ENCODE data around the gene KCNIP1. TPM values are rescaled to one million over a fixed set of nuclear protein-coding genes. Genes with fewer than 3 reads are reported as not detected.

The KCNIP1 gene
- total RNA-seq, 2 donors from 2014 or later = 0.52 to 0.99 TPM

DNA sequence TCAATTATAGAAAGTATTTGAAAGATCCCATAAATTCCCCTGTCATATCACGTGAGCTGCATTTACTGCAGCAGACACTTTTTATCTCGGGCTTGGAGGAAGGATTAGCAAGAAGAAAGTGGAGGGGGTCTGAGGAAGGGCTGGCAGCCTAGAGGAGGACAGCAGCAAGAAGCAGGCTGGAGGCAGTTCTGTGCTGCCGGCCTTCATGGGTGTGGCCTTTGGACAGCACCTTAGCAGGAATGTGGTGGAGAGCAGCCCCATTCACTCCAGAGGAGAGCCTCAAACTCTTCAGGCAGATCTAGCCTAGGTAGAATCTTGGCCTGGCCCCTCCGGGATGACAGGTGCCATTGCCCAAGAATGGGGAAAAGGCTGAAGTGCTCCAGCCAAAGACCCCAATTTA, 189.9 kb downstream of the KCNIP1 start:
- intact Hi-C loops (cut with DNase I) = no loop called here
- Histone ChIP-seq H3K9me3 (no peaks in the 10 kb centered on the region), H3K4me3 (no peak overlapping the region), H3K27me3 (no peaks in the 10 kb centered on the region), H3K27ac (no peak overlapping the region), H3K4me1 (no peaks in the 10 kb centered on the region), H3K36me3 (replicated peaks in 1 of 2; ENCODE audit: insufficient read depth in 1 of 2, low read depth in 2 of 2) (no peaks in the 10 kb centered on the region)
- WGBS, 2 donors = 33 to 68% methylated on average over 2 to 4 of the region's 4 CpGs
- DNase-seq = no peak
- no peak for TF ChIP-seq POLR2A (IDR thresholded peaks at IDR 0.05)
- ATAC-seq = no peak

DNA sequence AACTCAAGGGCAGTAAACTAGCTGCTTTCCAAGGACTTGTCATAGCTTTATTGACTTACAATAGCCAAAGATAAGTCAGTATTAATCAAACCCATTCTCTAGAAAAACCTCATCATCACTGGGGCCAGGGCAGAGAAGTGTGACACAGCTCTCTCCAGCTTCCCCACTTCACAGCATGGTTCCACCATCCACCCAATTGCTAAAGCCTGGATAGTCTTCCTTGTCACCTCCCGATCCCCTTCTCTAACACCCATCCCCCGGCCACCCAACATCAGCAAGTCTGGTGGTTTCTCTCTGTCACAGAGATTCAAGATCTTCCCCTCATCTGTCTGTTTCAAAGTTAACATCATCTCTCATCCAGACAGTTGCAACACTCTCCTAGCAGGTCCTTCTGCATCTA, 191.1 kb downstream of the KCNIP1 start:
- TF ChIP-seq POLR2A (IDR thresholded peaks at IDR 0.05) = no peak
- H3K27ac ChIP-seq = no peak overlapping the region
- H3K4me1 ChIP-seq = no peaks in the 10 kb centered on the region
- no peak for DNase-seq
- no peak overlapping the region for H3K4me3 ChIP-seq
- 23 to 34% methylated on average over 2 of the region's 2 CpGs for WGBS, 2 donors
- no peak for ATAC-seq
- H3K36me3 ChIP-seq (replicated peaks in 1 of 2; ENCODE audit: insufficient read depth in 1 of 2, low read depth in 2 of 2) = no peaks in the 10 kb centered on the region
- H3K27me3 ChIP-seq = no peaks in the 10 kb centered on the region
- intact Hi-C loops (cut with DNase I) = no loop called here
- no peaks in the 10 kb centered on the region for H3K9me3 ChIP-seq

DNA sequence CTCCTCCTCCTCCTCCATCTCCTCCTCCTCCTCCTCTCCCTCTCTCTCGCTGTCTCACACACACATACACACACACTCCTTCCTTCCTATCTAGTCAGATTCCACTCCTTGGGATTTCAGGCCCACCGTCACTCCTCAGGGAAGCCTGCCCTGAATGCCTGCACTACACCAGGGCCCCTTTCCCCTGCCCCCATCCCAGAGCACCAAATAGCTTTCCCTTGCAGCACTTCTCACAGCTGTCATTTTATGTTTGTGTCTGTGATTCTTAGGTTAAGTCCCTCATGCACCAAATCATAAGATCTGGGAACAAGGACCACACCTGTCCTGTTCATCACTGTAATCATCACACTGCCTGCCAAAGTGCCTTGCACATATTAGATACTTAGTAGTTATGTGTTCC, 193.2 kb downstream of the KCNIP1 start:
- whole genome bisulfite sequencing, 2 donors = 74 to 76% methylated on average over 2 of the region's 2 CpGs
- no peak for TF ChIP-seq POLR2A (IDR thresholded peaks at IDR 0.05)
- TF ChIP-seq, protein P1, sequence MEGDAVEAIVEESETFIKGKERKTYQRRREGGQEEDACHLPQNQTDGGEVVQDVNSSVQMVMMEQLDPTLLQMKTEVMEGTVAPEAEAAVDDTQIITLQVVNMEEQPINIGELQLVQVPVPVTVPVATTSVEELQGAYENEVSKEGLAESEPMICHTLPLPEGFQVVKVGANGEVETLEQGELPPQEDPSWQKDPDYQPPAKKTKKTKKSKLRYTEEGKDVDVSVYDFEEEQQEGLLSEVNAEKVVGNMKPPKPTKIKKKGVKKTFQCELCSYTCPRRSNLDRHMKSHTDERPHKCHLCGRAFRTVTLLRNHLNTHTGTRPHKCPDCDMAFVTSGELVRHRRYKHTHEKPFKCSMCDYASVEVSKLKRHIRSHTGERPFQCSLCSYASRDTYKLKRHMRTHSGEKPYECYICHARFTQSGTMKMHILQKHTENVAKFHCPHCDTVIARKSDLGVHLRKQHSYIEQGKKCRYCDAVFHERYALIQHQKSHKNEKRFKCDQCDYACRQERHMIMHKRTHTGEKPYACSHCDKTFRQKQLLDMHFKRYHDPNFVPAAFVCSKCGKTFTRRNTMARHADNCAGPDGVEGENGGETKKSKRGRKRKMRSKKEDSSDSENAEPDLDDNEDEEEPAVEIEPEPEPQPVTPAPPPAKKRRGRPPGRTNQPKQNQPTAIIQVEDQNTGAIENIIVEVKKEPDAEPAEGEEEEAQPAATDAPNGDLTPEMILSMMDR (IDR thresholded peaks at IDR 0.05) = no peak
- intact Hi-C loops (cut with DNase I) = no loop called here
- no peaks in the 10 kb centered on the region for H3K4me1 ChIP-seq
- no peaks in the 10 kb centered on the region for H3K9me3 ChIP-seq
- H3K27ac ChIP-seq = no peak overlapping the region
- no peak for DNase-seq
- no peak overlapping the region for H3K4me3 ChIP-seq
- ATAC-seq = no peak
- H3K36me3 ChIP-seq (replicated peaks in 1 of 2; ENCODE audit: insufficient read depth in 1 of 2, low read depth in 2 of 2) = no peaks in the 10 kb centered on the region
- no peaks in the 10 kb centered on the region for H3K27me3 ChIP-seq

DNA sequence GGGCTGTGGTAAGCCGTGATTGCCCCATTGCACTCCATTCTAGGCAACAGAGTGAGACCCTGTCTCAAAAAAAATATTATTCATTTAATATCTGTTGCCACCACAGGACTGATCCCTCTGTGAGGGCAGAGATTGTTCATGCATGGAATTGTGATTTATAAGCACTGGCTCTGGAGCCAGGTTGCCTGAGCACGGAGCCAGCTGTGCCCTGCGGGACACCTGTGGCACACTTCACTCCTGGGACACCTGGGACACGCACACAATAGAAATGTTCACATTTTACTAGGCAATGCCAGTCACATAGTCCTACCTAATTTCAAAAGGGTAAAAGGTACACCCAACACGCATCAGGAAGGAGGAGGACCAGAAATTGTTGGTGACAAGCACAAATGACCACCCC, 196.7 kb downstream of the KCNIP1 start:
- H3K4me3 ChIP-seq = no peak overlapping the region
- intact Hi-C loops (cut with DNase I) = no loop called here
- 73 to 75% methylated on average over 5 of the region's 5 CpGs for WGBS, 2 donors
- H3K9me3 ChIP-seq = no peaks in the 10 kb centered on the region
- no peak for DNase-seq
- no peaks in the 10 kb centered on the region for H3K36me3 ChIP-seq (replicated peaks in 1 of 2; ENCODE audit: insufficient read depth in 1 of 2, low read depth in 2 of 2)
- H3K4me1 ChIP-seq = no peaks in the 10 kb centered on the region
- TF ChIP-seq, protein P1 (IDR thresholded peaks at IDR 0.05) = no peak
- no peak for TF ChIP-seq POLR2A (IDR thresholded peaks at IDR 0.05)
- ATAC-seq = no peak
- no peaks in the 10 kb centered on the region for H3K27me3 ChIP-seq
- no peak overlapping the region for H3K27ac ChIP-seq

DNA sequence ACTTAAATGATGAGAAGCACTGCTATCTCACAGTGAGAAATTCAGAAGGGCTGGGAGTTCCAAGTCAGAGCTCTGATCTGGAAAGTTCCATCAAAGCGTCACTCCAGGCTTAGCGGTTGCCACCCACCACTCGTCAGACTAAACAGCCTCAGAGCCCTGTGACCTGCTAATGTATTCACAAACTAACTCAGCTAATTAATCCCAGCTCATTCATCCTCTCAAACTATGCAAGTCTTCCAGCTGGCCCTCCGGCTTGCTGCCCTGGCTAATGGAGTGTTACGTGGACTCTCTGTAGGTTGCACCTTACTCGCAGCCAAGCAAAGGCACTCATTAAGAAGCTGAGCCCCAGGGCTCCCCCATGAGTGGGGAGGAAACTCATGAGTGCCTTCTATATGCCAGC, 197.5 kb downstream of the KCNIP1 start:
- DNase-seq (no peak), ATAC-seq (no peak)
- WGBS, 2 donors = 52 to 53% methylated on average over 6 of the region's 6 CpGs
- no peaks in the 10 kb centered on the region for H3K36me3 ChIP-seq (replicated peaks in 1 of 2; ENCODE audit: insufficient read depth in 1 of 2, low read depth in 2 of 2)
- H3K27ac ChIP-seq = no peak overlapping the region
- no peak overlapping the region for H3K4me3 ChIP-seq
- no peak for TF ChIP-seq POLR2A (IDR thresholded peaks at IDR 0.05)
- no peaks in the 10 kb centered on the region for H3K4me1 ChIP-seq
- no peaks in the 10 kb centered on the region for H3K27me3 ChIP-seq
- H3K9me3 ChIP-seq = no peaks in the 10 kb centered on the region
- intact Hi-C loops (cut with DNase I) = no loop called here

DNA sequence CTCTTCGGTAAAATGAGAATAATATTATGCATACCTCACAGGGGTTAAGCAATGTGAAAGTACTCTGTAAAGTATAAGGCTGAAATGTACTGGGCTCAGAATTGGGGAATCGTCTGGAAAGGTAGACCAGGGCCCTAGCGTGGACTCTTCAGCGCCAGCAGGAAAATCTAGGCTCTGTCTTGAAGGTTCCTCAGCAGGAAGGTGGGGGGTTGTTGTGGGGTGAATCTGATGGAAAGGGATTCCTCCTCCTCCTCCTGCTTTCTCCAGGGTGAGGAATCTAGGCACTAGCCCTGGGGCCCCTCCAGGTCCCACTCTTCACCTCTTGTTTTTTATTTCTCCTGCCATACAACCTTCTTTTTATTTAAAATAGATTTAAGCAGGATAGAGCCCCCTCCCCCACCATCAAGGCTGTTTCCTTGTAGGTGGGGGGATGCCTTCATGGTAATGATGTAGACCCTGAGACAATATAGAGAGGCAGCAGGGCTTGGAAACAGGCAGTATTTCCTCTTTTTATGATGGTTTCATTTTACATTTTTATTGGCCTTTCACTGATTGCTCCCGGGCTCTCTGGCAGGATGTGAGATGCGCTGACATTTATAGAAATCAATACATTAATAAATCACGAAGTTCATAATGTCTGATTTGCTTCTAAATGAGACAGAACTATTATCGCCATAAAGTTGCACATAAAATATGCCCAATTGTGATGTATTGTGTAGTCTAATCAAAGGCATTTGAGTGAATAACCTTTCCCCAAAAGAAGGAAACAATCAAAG, 200.8 kb downstream of the KCNIP1 start:
- no peaks in the 10 kb centered on the region for H3K36me3 ChIP-seq (replicated peaks in 1 of 2; ENCODE audit: insufficient read depth in 1 of 2, low read depth in 2 of 2)
- 46 to 53% methylated on average over 8 of the region's 8 CpGs for WGBS, 2 donors
- no peaks in the 10 kb centered on the region for H3K9me3 ChIP-seq
- H3K4me3 ChIP-seq = no peak overlapping the region
- ATAC-seq (no peak), DNase-seq (no peak)
- no peak overlapping the region for H3K27ac ChIP-seq
- no peaks in the 10 kb centered on the region for H3K4me1 ChIP-seq
- intact Hi-C loops (cut with DNase I) = no loop called here
- no peaks in the 10 kb centered on the region for H3K27me3 ChIP-seq
- TF ChIP-seq POLR2A (IDR thresholded peaks at IDR 0.05) = no peak
- TF ChIP-seq, protein P1 (IDR thresholded peaks at IDR 0.05) = no peak

Data from body of pancreas (tissue), 4 donors.